HL-60/S4 (cell line): ENCODE measurements around the gene SFTPB.

Experiments
- in situ Hi-C: fragments of 300-500 bp; cut with MboI; formaldehyde crosslinking; loops from 2 replicates; pipeline ENCODE4 v1.14.3; 2022; ENCODE audit warnings: low sequenced_read_pairs

Gene SFTPB

GRCh38 chr2:85702800-85703199 lies 34.8 kb upstream of the SFTPB start:
- in situ Hi-C loops = no loop called here

GRCh38 chr2:85702172-85702571 lies 34.2 kb upstream of the SFTPB start:
- in situ Hi-C loops = no loop called here

GRCh38 chr2:85699325-85699724 lies 31.3 kb upstream of the SFTPB start:
- in situ Hi-C loops = no loop called here

GRCh38 chr2:85698880-85699254 lies 30.9 kb upstream of the SFTPB start:
- in situ Hi-C loops = no loop called here

GRCh38 chr2:85698184-85698879 lies 30.3 kb upstream of the SFTPB start:
- in situ Hi-C loops = no loop called here

GRCh38 chr2:85697716-85698115 lies 29.7 kb upstream of the SFTPB start:
- in situ Hi-C loops = no loop called here

GRCh38 chr2:85697096-85697495 lies 29.1 kb upstream of the SFTPB start:
- in situ Hi-C loops = no loop called here

- in situ Hi-C loops = no loop called here
These were observed 28.0 kb upstream of the SFTPB start for GRCh38 chr2:85695691-85696668.

GRCh38 chr2:85695121-85695520 lies 27.1 kb upstream of the SFTPB start:
- in situ Hi-C loops = no loop called here

- in situ Hi-C loops = no loop called here
These were observed 26.3 kb upstream of the SFTPB start, which contains the start of gene GNLY for GRCh38 chr2:85694052-85695025. Gene GNLY (plus strand): TSS chr2:85694358. CDS start chr2:85694419, 61 bp downstream.

- in situ Hi-C loops = no loop called here
These were observed 24.1 kb upstream of the SFTPB start for GRCh38 chr2:85692039-85692645.

GRCh38 chr2:85690932-85691331 lies 22.9 kb upstream of the SFTPB start:
- in situ Hi-C loops = no loop called here

GRCh38 chr2:85684806-85685205 lies 16.8 kb upstream of the SFTPB start:
- in situ Hi-C loops = no loop called here

- in situ Hi-C loops = no loop called here
These were observed 16.4 kb upstream of the SFTPB start for GRCh38 chr2:85684380-85684779.

- in situ Hi-C loops = no loop called here
These were observed 14.4 kb upstream of the SFTPB start for GRCh38 chr2:85682378-85682777.

GRCh38 chr2:85681776-85682175 lies 13.8 kb upstream of the SFTPB start:
- in situ Hi-C loops = no loop called here

GRCh38 chr2:85681372-85681763 lies 13.4 kb upstream of the SFTPB start:
- in situ Hi-C loops = no loop called here

GRCh38 chr2:85680707-85681371 lies 12.8 kb upstream of the SFTPB start:
- in situ Hi-C loops = no loop called here

- in situ Hi-C loops = no loop called here
These were observed 11.0 kb upstream of the SFTPB start for GRCh38 chr2:85678794-85679672.
